NCI-H1694 (cell line): ENCODE measurements around the gene RRP1B.
"Not testable (repeated sequence)": the region's sequence is repeated elsewhere in the genome, so short reads cannot be mapped to it uniquely, and the experiment has no call there.

ENCODE experiments used
- DNase-seq: peaks from one replicate; lab custom pipeline; 2025; lab: John Stamatoyannopoulos, UW

The RRP1B gene

DNA sequence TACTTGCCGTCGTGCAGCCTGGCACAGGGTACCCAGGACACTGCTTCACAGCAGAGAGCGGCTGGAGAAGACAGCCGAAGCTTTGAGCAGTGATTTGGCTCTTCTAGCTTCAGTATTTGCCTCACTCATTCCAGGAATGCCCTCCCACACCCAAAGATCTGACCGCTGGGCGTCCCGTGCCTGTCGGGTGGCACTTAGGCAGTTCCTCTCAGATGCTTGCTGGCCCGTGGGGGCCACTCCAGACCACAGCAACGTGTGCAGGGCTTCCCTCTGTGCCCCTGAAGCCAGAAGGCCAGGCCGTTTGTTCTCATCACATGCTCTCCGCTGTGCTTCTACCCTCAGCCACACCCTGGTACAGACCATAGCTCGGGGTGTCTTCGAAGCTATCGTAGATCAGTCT lies 17.0 kb downstream of the RRP1B start:
- DNase-seq = no peak

GRCh38 chr21:43679951-43680350 lies 20.6 kb downstream of the RRP1B start:
- no peak for DNase-seq

- DNase-seq = not testable (repeated sequence)
Observed at GRCh38 chr21:43680421-43680820, 21.1 kb downstream of the RRP1B start.

DNA sequence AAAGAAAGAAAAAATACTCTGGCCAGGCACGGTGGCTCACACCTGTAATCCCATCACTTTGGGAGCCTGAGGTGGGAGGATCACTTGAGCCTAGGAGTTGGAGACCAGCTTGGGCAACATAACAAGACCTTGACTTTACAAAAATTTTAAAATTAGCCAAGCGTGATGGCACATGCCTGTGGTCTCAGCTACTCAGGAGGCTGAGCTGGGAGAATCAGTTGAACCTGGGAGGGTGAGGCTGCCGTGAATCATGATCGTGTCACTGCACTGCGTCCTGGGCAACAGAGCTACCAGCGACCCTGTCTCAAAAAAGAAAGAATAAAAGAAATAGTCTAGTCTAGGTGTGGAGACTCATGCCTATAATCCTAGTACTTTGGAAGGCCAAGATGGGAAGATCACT lies 22.3 kb downstream of the RRP1B start:
- DNase-seq = no peak

- DNase-seq = no peak
Observed at GRCh38 chr21:43684424-43684823, 25.1 kb downstream of the RRP1B start.

DNA sequence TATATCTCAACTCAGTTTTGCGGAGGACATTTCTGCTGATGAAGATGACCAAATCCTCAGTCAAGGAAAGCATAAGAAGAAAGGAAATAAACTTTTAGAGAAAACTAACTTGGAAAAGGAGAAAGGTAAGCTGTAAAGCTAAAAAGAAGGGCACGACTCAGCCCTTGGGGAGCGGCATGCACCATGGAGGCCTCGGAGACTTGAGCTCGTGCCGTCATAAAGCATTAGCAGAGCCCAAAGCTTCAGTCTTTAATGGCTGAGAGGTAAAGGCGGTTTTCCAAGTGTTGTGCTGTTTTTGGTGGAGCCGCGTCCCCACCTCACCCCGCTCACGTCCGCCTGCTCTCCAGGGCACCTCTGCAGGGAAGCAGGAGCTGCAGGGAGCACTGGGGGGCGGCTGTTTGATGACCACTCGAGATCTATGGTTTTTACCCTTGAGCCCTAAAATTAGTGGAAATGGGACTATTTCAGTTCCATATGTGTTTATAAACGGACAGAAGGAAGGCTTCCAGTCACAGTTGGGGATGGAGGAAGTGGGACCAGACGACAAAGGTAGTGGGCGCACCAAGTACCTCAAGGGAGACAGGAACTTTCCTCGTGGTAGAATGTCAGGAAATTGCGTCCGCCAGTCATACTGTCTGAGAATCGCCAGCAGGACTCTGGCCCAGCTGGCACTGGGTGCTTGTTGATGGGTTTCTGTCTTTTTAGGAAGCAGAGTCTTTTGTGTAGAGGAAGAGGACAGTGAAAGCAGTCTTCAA lies 27.6 kb downstream of the RRP1B start:
- no peak for DNase-seq

DNA sequence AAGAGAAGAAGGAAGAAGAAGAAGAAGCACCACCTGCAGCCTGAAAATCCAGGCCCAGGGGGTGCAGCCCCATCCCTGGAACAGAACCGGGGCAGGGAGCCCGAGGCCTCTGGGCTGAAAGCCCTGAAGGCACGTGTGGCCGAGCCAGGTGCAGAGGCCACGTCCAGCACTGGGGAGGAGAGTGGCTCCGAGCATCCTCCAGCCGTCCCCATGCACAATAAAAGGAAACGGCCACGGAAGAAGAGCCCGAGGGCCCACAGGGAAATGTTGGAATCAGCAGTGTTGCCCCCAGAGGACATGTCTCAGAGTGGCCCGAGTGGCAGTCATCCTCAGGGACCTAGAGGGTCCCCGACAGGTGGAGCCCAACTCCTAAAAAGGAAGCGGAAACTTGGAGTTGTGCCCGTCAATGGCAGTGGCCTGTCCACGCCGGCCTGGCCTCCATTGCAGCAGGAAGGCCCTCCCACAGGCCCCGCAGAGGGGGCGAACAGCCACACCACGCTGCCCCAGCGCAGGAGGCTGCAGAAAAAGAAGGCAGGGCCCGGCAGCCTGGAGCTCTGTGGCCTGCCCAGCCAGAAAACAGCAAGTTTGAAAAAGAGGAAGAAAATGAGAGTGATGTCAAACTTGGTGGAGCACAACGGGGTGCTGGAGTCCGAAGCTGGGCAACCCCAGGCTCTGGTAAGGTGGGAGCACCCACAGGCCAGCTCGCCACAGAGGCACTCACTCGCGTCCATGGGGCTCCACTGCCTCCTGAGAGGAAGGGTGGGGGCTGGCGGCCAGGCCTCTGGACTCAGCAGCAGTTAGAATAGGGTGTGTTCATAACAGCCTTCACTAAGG lies 28.4 kb downstream of the RRP1B start:
- DNase-seq = no peak

- no peak for DNase-seq
Observed at GRCh38 chr21:43688906-43689305, 29.5 kb downstream of the RRP1B start.

DNA sequence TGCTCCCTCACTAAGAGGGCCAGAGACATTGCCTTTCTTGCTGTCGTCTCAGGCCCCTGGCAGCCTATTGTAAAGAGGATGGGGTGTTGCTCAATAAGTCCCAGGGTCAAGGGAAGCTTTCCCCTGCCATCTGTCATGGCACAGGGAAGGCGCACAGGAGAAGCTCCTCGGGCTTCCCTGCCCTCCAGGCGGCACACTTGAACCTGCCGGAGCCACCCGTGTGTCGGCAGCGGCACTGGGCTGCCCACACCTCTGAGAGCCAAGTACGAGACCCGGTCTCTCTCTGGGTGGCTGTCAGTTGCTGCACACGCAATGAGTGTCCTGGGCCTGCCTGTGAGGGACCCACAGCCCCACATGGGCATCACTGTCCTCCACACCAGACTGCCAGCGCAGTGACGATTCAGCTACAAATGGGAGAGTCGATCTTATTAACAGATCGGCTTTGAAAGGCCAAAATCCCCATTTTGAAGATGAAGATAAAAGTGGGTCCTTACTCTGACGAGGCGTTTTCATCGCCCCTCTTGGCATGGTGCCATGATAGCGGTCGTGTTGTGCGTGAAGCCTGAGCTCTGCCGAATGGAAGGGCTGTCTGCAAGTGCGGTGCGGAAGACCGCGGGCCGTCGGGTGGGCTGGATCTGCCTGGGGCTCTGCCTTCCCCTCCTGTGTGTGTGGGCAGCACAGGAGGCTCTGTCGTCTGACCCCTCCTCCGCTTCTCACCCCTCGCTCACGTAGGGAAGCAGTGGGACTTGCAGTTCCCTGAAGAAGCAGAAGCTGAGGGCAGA lies 30.4 kb downstream of the RRP1B start:
- DNase-seq = no peak

DNA sequence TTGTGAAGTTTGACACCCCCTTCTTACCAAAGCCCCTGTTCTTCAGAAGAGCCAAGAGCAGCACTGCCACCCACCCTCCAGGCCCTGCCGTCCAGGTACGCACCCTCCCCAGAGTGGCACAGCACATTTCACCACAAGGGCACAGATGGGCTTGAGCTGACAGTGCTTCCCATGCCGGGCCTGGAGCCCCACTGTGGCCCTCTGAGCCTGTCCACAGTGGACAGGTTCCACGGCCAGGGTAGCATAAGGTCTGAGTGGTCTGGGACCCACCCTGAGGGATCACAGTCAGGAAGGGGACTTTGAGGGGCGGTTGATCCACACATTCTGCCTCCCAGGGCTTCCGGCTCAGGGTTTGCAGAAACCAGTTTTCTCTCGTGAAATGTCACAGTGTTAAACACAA lies 31.0 kb downstream of the RRP1B start:
- DNase-seq = no peak

DNA sequence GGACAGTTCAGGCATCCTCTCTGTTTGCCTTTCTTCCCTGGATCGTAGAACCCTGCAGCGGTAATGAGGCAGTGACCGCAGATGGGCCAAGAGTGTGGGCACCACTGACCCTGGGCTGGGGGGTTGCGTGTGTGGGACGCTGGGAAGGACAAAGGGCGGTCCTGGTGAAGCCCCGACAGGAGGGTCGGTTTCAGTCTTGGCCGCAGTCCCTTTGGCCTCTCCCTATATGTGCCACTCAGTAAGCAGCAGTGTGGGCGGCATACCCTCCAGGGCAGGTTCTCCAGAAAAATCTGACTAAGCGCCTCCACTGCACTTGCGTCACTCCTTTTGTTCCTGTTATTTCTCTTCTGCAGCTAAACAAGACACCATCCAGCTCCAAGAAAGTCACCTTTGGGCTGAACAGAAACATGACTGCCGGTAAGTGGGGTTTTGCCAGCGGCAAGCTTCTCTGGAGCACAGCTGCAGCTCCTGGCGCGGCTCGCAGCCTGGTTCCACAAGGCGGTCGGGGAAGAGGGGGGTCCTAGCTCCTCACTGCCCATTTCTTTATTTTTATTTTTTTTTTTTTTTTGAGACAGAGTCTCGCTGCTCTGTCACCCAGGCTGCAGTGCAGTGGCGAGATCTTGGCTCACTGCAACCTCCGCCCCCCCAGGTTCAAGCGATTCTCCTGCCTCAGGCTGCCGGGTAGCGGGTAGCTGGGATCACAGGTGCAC lies 31.9 kb downstream of the RRP1B start:
- DNase-seq = no peak

- DNase-seq = no peak
Observed at GRCh38 chr21:43691801-43692200, 32.4 kb downstream of the RRP1B start.

GRCh38 chr21:43692949-43693348 lies 33.6 kb downstream of the RRP1B start:
- no peak for DNase-seq

DNA sequence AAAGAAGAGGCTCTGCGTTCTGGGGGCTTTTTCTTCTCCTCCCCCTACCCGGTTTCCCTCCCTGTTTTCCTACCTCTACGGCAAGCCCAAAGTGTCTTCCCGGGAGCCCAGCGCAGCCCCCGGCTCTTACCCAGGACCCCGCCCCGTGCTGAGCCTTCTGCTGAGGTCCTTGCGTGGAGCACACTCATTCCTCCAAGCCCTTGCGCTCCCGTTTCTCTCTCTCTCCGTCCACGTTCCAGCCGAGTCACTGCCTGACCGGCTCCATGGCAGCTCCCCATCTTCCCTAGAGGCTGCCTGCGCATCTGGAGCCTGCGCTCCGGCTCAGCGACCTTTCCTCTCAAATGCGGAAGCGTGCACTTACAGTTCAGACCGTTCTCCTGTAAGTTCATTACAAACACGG lies 34.6 kb downstream of the RRP1B start:
- DNase-seq = no peak

DNA sequence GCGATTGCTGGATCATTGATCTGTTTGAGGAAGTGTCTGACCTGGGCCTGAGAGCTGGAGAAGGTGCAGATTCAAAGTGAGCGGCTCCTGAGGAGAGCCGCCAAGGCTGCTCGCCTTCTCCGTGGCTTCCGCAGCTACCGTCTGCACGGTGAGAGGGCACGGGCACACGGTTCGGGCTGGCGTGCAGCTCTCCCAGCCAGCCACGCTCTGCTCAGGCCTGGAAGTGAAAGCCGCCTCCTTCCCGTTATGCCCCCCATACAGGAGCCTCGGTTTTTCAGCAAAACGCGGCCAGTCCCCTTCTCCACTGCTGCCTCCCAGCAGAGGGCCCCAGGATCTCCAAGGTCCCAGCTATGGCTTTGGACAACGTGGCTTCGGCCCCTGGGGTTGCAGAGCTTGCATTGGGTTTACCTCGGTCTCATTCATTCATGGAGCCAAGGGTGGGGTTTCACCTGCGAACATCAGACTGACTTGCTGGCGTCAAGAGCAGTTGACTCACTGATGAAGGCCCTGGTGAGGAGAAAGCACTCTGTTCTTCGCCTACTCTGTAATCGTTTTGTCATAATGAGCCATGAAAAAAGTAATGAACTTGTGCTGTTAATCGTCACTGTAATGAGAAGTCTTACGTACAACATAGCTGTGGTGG lies 35.2 kb downstream of the RRP1B start:
- DNase-seq = no peak

- DNase-seq = no peak
Observed at GRCh38 chr21:43696214-43696613, 36.9 kb downstream of the RRP1B start.

GRCh38 chr21:43697758-43698643 lies 38.6 kb downstream of the RRP1B start:
- DNase-seq = no peak

- DNase-seq = not testable (repeated sequence)
Observed at GRCh38 chr21:43699492-43699777, 40.1 kb downstream of the RRP1B start.

GRCh38 chr21:43699933-43700599 lies 40.7 kb downstream of the RRP1B start:
- no peak for DNase-seq
